GM12878 (cell line): ENCODE measurements around the gene RTN3. TPM values are rescaled to one million over a fixed set of nuclear protein-coding genes. Genes with fewer than 3 reads are reported as not detected.

Experiments
- ATAC-seq: fragments of 200-7000 bp; cut with Tn5 transposase; 3 replicates; pipeline ENCODE4 v1.9.1; 2020; ENCODE audit warnings: mild to moderate bottlenecking, moderate library complexity
- BruUV-seq: library from RNA; stranded (reverse); fragments of 400-500 nt; replicated peaks from 2 replicates; lab custom pipeline; 2021; lab: Mats Ljungman, UMichigan
- CTCF ChIA-PET: fragments of 300-600 bp; sonication (Branson Sonifier 250); formaldehyde crosslinking; extraction: SDS; loops from one replicate; lab custom pipeline; 2021; ENCODE audit warnings: inconsistent platforms; lab: Yijun Ruan, JAX
- POLR2A ChIA-PET: fragments of 350-600 bp; formaldehyde crosslinking; extraction: SDS; loops from one replicate; lab custom pipeline; 2021; ENCODE audit warnings: inconsistent platforms; lab: Charles Lee
- RAD21 ChIA-PET: fragments of 300-600 bp; sonication (Branson Sonifier 250); formaldehyde crosslinking; loops from one replicate; lab custom pipeline; 2023; ENCODE audit warnings: antibody characterized with exemption; ENCODE audit not compliant: unreplicated experiment; lab: Charles Lee
- SMC1A ChIA-PET: fragments of 300-600 bp; sonication (Branson Sonifier 250); formaldehyde crosslinking; loops from one replicate; lab custom pipeline; 2023; ENCODE audit not compliant: unreplicated experiment, uncharacterized antibody; lab: Charles Lee
- DNase-seq: peaks from one replicate; pipeline ENCODE4 v3.0.0-alpha.2; 2011; ENCODE audit warnings: low read depth, low spot score
- FAIRE-seq: peaks from 3 replicates; lab custom pipeline; 2011; peaks lifted over from hg19 to GRCh38; lab: Jason Lieb, UNC
- H2AFZ ChIP-seq: 2 replicates; pipeline ENCODE4 v1.6.0; 2011; ENCODE audit warnings: low read depth, low read length, control low read depth; ENCODE audit not compliant: control insufficient read depth
- H3K27ac ChIP-seq: 2 replicates; pipeline ENCODE4 v1.5.1; 2011; ENCODE audit warnings: control low read depth; ENCODE audit not compliant: control insufficient read depth, insufficient read depth
- H3K27me3 ChIP-seq, 2 experiments: replicated peaks in 1 of 2; 2 replicates each; pipeline versions ENCODE4 v1.6.0 to v1.6.1; 2011; ENCODE audit warnings: low read length in 1 of 2; ENCODE audit not compliant: control insufficient read depth in 2 of 2, insufficient read depth in 2 of 2
- H3K36me3 ChIP-seq, 2 experiments: 2 replicates each; pipeline ENCODE4 v1.5.1; 2011; ENCODE audit warnings: low read length in 1 of 2; ENCODE audit not compliant: control insufficient read depth in 2 of 2, insufficient read depth in 2 of 2
- H3K4me1 ChIP-seq: 2 replicates; pipeline ENCODE4 v1.6.1; 2011; ENCODE audit warnings: mild to moderate bottlenecking, low read length, moderate library complexity, mixed read lengths; ENCODE audit not compliant: control insufficient read depth, insufficient read depth
- H3K4me2 ChIP-seq: 2 replicates; pipeline ENCODE4 v1.6.0; 2011; ENCODE audit warnings: control low read depth; ENCODE audit not compliant: control insufficient read depth, insufficient read depth
- H3K4me3 ChIP-seq: fragments of 200-600 bp; sonication (generic); 2 replicates; pipeline ENCODE4 v1.5.1; 2016
- H3K79me2 ChIP-seq: 2 replicates; pipeline ENCODE4 v1.6.0; 2011; ENCODE audit warnings: low read length; ENCODE audit not compliant: control insufficient read depth, insufficient read depth
- H3K9ac ChIP-seq: 2 replicates; pipeline ENCODE4 v1.8.0; 2011; ENCODE audit warnings: low read length, control low read depth, mixed read lengths; ENCODE audit not compliant: control insufficient read depth, insufficient read depth
- H3K9me3 ChIP-seq: replicated peaks from 3 replicates; pipeline ENCODE4 v1.5.1; 2011; ENCODE audit warnings: mild to moderate bottlenecking, low read length; ENCODE audit not compliant: control insufficient read depth, insufficient read depth
- H4K20me1 ChIP-seq: 2 replicates; pipeline ENCODE4 v1.6.0; 2011; ENCODE audit not compliant: control insufficient read depth, insufficient read depth
- CEBPB ChIP-seq, 2 experiments: fragments of 150-350 bp in 1 of 2; IDR thresholded peaks; 2 replicates each; pipeline ENCODE4 v1.6.1; 2012 to 2014; ENCODE audit warnings: low read depth in 2 of 2, low read length in 2 of 2, borderline replicate concordance in 1 of 2, inconsistent platforms in 1 of 2
- CHD4 ChIP-seq: fragments of 200-600 bp; sonication (generic); IDR thresholded peaks from 2 replicates; pipeline ENCODE4 v1.6.1; 2016; ENCODE audit warnings: mild to moderate bottlenecking
- NFYB ChIP-seq: IDR thresholded peaks from 2 replicates; pipeline ENCODE4 v1.6.1; 2011; ENCODE audit warnings: low read depth, mild to moderate bottlenecking, low read length, improper control_type of control experiment, moderate library complexity; ENCODE audit not compliant: insufficient read depth
- PML ChIP-seq: IDR thresholded peaks from 2 replicates; pipeline ENCODE4 v1.6.1; 2012; ENCODE audit warnings: low read length, inconsistent platforms
- RCOR1 ChIP-seq: conservative IDR thresholded peaks from 2 replicates; pipeline ENCODE4 v1.6.1; 2012; ENCODE audit warnings: low read depth, low read length, improper control_type of control experiment
- USF1 ChIP-seq: IDR thresholded peaks from 2 replicates; pipeline ENCODE4 v1.6.1; 2011; ENCODE audit warnings: borderline replicate concordance, low read depth, mild to moderate bottlenecking, moderate library complexity, mixed read lengths, low read length; ENCODE audit not compliant: insufficient read depth; ENCODE audit errors: extremely low read length
- WGBS: methylation state at CpG from one replicate; pipeline ENCODE4 v1.1.6; 2016; ENCODE audit warnings: low lambda C conversion rate; ENCODE audit not compliant: insufficient replicate concordance, insufficient coverage; ENCODE audit errors: missing lambda C conversion rate; 5-methylcytosine and 5-hydroxymethylcytosine counted together
- in situ Hi-C: fragments of 300-500 bp; cut with MboI; formaldehyde crosslinking; loops from 9 replicates; pipeline ENCODE4 v1.14.3; 2018; ENCODE audit warnings: mixed read lengths
- intact Hi-C: fragments of 100-400 bp; cut with micrococcal nuclease; formaldehyde crosslinking; loops from one replicate; pipeline ENCODE4 v1.14.2; 2022; ENCODE audit not compliant: unreplicated experiment
- polyA plus RNA-seq, 11 experiments: library from polyadenylated mRNA; depleted of rRNA in 4 of 11; unstranded in 6 of 11; stranded (reverse) in 5 of 11; fragments of >200 nt; fragmentation: Nextera tagmentation in 4 of 11; fragmentation: Illumina TruSeq in 1 of 11; extraction: Ambion mirVana in 4 of 11; extraction: Trizol in 1 of 11; gene quantifications; 1 replicate in 1 of 11; 2 replicates in 10 of 11; pipeline versions ENCODE4 v1.2.1 to v1.2.3, GENCODE V29; 2011 to 2016; ENCODE audit warnings: inconsistent platforms in 2 of 11, missing spikeins in 2 of 11, low read depth in 1 of 11
- total RNA-seq, 4 experiments: library from RNA; depleted of rRNA in 3 of 4; stranded (reverse); fragments of >200 nt in 3 of 4; fragmentation: Illumina TruSeq in 1 of 4; extraction: Trizol in 1 of 4; gene quantifications; 2 replicates each; pipeline versions ENCODE4 v1.2.1 to v1.2.3, GENCODE V29; 2013 to 2021

RTN3 gene
- total and polyA plus RNA-seq, 10 of the 15 experiments (the other 5 are each of a cell fraction or from before 2014, with no cell fraction given) = 22.9 to 64.2 (median 47.0) TPM

GRCh38 chr11:63802637-63803414 lies 121.5 kb downstream of the RTN3 start:
- no peaks in the 10 kb centered on the region for H3K79me2 ChIP-seq
- no peak overlapping the region for H3K9ac ChIP-seq
- no peaks in the 10 kb centered on the region for H3K36me3 ChIP-seq
- SMC1A ChIA-PET = interaction anchor here (0.9 kb wide), 1 partner anchor 155 kb away, joined by 3 read pairs; no protein-coding TSS in a partner anchor
- ATAC-seq = peak; percentile 76
- H3K9me3 ChIP-seq = no peaks in the 10 kb centered on the region
- intact Hi-C loops = no loop called here
- H2AFZ ChIP-seq = no peak overlapping the region
- BruUV-seq = no TSS peak
- H3K4me2 ChIP-seq = no peak overlapping the region
- RAD21 ChIA-PET = no interaction called here
- no peaks in the 10 kb centered on the region for H4K20me1 ChIP-seq
- FAIRE-seq = no peak
- TF ChIP-seq PML (no peak), RCOR1 (no peak), CHD4 (no peak), USF1 (peak; percentile 37), CEBPB (IDR thresholded peaks at IDR 0.05; ENCODE audit: borderline replicate concordance in 1 of 2, low read depth in 2 of 2, low read length in 2 of 2) (no peak), NFYB (peak; percentile 27; the same call in 1 of the 2 replicates)
- TF ChIP-seq, all 136 proteins: peak for 2
- ChIA-PET POLR2A (interaction anchor here (0.5 to 0.7 kb wide), 2 partner anchors 297 to 550 kb away, joined by 6 read pairs; no protein-coding TSS in a partner anchor), CTCF (interaction anchor here (1.1 kb wide), 1 partner anchor 36 kb away, joined by 3 read pairs; the partner anchor contains the start of gene MARK2)
- in situ Hi-C loops = no loop called here
- H3K4me3 ChIP-seq = no peak overlapping the region
- no peaks in the 10 kb centered on the region for H3K27me3 ChIP-seq
- 68% methylated on average over 10 of the region's 10 CpGs for WGBS
- no peak for DNase-seq
- no peak overlapping the region for H3K27ac ChIP-seq
- H3K4me1 ChIP-seq = no peaks in the 10 kb centered on the region
